Gastrocnemius medialis (tissue), 4 donors: ENCODE data around the gene DZIP1L.

ENCODE experiments used
- CTCF ChIP-seq, 5 experiments: fragments of 450-650 bp in 3 of 5; fragments of 200-600 bp in 2 of 5; sonication (generic) in 2 of 5; IDR thresholded peaks in 4 of 5; conservative IDR thresholded peaks in 1 of 5; 1 replicate in 4 of 5; 2 replicates in 1 of 5; pipeline ENCODE4 v1.5.1; 2016 to 2019; ENCODE audit warnings: antibody characterized with exemption in 5 of 5, mild to moderate bottlenecking in 3 of 5, moderate library complexity in 3 of 5
- POLR2A ChIP-seq, 2 donors: fragments of 450-650 bp; IDR thresholded peaks; one replicate each; pipeline ENCODE4 v1.6.1; 2017; ENCODE audit warnings: antibody characterized with exemption in 2 of 2, mild to moderate bottlenecking in 2 of 2, moderate library complexity in 2 of 2

- TF ChIP-seq CTCF (IDR thresholded peaks at IDR 0.05 in 4 of 5, conservative IDR thresholded peaks at IDR 0.05 in 1 of 5): no peak
- no peak for TF ChIP-seq POLR2A (IDR thresholded peaks at IDR 0.05)
These were observed 37.3 kb downstream of the DZIP1L start for GRCh38 chr3:138078096-138078495.
